GM21529 (cell line): ENCODE data around the gene FAM90A1.
"Not testable (repeated sequence)": the region's sequence is repeated elsewhere in the genome, so short reads cannot be mapped to it uniquely, and the experiment has no call there.

Experiments
- ATAC-seq: cut with Tn5 transposase; IDR thresholded peaks from one replicate; pipeline ENCODE4 v1.9.1; 2021; ENCODE audit not compliant: unreplicated experiment

FAM90A1 gene

DNA sequence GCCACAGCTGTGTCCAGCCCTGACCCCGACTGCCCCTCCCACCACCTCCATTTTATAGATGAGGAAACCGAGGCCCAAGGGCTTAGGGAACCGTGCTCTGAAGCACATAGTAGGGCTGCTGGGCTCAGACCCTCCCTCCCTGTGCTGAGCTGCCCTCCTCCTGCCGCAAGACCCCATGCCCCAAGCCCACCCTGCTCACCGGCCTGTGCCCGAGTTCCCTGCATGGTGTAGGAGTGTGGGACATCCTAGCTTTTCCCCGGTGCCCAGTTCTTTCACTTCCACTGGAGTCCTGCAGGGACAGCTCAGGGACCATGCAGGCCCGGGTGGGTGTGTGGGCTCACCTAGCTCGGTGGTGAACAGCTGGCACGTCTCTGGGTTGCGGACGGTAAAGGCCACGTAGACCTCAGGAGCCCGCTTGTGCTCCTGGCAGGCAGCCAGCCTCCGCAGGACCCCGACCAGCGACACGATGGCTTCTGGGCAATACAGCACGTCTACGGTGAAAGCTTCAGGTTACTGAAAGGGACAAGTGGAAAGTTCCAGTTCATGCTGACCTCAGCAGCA is 6.6 kb upstream of the FAM90A1 start:
- ATAC-seq, result not testable (repeated sequence)

DNA sequence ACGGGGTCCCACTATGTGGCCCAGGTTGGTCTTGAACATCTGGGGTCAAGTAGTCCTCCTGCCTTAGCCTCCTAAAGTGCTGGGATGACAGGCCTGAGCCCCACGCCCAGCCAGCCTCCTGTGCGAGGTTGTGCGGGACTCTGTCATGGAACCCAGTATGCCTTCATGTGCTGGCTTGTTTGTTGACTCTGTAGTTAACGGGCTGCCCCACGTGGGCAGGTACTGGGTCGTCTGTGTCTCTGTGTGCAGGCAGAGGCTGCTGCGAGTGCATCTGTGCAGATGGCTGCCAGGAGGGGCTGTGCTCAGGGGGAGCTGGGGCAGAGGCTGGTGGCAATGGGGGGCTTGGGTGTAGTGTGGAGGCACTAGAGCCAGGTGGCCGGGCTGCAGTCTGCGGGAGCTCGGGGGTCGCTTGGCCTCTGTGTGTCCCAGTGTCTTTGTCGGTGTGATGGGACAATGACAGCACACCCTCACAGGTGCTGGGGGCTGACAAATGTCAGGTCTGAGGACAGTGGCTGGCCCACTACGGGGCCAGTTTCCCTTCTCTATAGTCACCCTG is 6.0 kb upstream of the FAM90A1 start:
- ATAC-seq, result not testable (repeated sequence)

DNA sequence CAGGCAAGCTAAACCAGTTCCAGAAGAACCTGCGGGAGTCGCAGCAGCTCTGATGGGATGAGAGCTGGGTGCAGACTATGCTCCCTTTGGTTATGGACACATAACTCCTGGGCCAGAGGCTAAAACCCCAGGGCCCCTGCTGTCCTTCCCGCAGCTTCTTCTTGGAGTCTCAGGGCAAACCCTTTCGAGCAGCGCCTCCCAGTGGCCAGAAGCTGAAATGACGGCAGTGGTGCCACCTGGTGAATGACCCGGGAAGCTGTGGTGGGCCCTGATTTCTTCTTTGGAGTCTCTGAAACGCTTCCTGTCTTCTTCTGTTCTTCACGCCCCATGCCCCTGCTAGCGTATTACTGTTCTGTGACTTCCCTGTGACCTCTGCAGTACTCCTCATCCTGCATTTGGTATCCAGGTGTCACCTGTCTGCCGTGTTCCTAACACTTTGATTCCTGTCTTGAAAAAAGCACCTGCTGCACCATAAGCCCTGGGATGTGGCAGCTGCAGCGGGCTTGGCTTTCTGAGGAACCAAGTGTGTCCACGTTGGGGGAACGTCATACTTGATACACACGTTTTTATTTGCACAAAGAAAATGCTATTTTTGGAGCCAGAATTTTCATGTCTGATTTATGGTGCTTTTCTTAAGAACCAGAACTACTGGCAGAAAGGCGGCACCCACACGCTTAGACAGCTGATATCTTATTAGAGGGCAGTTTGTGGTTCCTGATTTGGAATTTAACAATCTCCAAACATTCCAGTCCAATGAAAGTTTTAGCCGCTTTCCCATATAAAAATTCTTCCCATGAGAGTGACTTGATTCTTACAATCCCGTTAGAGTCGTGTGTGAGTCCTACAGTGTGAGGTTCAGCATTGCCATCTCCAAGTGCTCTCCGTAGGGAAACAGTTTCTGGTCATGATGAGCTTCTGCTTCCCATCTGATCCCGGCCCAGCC is 4.5 kb upstream of the FAM90A1 start:
- not testable (repeated sequence) for ATAC-seq

DNA sequence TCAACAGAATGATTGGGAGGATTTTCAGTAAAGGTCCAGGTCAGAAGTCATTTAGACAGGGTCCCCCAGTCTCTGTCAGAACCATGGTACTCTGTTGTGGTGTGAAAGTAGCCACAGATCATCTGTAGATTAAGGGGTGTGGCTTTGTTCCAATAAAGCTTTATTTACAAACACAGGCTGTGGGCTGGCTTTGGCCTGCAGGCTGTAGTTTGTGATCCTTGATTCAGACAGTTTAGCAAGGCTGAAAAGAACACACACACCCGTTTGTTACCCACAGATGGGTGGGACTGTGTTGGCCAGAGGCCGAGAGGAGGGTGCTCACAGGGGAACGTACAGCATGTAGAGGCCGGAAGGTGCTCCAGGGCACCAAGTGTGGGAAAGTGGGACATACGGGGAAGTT is 3.6 kb upstream of the FAM90A1 start:
- ATAC-seq, result not testable (repeated sequence)

DNA sequence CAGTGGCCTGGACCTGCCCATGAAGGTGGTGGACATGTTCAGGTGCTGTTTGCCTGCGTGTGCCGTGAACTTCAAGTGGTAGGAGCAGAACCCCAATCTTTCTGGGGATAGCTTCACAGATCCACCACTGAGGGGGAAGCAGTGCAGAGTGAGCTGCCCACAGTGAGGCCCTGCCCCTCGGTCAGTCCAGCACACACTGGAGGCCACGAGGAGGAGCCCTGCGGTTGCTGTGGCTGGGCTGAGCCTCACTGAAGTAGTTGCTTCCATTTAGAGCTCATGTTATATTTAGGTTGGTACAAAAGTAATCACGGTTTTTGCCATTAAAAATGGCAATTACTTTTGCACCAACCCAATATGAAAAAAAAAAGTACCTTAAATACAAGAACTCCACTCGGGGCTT is 2.1 kb upstream of the FAM90A1 start:
- not testable (repeated sequence) for ATAC-seq

DNA sequence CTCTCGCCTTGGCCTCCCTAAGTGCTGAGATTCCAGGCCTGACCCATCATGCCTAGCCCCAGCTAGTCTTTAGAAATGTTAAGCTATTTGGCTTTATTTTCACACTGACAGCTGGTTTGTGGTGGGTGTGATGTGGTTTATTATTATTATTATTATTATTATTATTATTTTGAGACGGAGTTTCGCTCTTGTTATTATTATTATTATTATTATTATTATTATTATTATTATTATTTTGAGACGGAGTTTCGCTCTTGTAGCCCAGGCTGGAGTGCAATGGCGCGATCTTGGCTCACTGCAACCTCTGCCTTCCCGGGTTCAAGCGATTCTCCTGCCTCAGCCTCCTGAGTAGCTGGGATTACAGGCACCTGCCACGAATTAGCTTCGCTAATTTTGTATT is 1.2 kb upstream of the FAM90A1 start:
- not testable (repeated sequence) for ATAC-seq

DNA sequence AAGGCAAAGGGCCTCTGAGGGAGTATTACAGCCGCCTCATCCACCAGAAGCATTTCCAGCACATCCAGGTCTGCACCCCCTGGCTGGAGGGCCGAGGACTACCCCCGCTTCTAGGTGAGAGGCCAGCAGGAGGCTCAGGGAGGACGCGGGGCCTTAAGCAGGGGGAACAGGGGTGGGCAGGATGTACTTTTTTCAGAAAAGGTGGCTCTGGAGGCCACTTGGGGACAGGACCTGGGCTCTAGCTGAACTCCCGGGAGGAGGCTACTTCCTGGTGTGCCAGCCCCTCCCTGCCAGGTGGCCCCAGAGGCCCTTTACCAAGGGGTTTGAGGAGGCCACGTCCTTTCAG is 287 bp upstream of the FAM90A1 start:
- not testable (repeated sequence) for ATAC-seq

DNA sequence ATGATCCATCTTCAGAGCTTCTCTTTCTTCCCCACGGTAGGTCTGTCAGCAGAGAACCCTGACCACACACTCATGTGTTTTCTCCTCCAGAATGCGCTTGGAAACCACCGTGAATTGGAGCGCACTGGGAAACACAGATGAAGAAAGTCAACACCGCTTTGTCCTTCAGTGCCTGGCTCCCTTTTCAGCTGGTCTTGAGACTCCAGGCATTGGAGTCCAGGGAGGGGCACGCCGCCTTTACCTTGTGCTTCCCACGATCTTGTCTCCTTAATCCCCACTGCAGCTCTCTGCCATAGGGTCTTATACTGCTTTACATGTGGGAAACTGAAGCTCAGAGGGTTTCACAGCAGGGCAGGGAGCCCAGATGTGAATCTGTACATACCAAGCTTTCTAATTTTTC is 1.1 kb downstream of the FAM90A1 start:
- ATAC-seq, result no peak

DNA sequence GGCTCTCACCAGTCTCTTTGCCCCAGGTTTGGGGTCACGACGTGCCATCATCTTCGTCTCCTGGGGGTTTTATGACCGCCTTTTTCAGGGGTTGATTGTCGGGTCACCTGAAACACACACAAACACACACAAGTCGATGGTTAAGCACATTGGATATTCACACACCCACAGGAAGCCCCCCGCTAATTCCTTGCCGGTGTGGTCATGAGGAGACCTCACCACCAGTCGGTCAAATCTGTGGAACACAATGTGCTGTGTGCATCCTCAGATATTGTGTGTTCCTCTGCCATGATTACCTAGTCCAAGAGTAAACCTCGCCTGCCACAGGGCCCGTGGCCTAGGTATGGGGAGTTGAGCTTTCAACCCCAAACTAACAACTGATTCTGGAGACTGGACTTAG is 2.6 kb downstream of the FAM90A1 start:
- ATAC-seq, result not testable (repeated sequence)

DNA sequence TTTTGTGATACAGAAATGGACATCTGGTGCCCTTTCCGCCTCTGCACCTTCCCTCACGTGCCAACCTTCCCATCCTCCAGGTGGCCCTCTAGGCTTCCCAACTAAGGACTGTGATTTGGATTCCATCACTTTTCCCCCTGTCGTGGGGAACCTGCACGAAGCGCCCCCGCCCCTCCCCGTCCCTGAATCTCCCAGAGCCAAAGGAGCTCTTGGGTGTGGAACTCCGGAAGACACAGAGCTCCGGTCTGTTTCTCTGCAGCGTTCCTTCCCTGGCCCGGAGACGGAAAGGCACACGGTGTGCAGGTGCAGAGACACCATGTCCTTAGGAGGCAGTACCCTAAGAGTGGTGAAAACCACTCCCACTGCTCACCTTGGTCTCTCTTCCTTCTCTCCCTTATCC is 3.8 kb downstream of the FAM90A1 start:
- not testable (repeated sequence) for ATAC-seq

DNA sequence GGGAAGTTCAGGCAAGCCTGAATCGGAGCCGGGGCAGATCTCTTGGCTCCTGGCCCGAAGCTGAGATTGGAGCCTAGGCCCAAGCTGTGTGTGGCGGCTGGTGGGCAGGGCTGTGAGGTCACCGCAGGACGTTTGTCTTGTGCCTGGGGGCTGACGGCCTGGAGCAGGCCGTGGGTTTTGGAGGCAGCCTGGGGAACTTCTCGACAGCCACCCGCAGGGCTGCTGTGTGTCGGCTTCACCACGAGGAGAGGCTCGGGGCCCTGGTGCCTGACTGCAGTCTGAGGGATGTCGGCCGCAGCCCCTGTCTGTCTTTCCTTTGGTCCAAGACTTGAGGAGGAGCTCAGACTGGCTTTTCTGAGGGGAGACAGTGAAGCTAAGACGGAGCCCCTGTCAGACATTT is 5.1 kb downstream of the FAM90A1 start:
- not testable (repeated sequence) for ATAC-seq

DNA sequence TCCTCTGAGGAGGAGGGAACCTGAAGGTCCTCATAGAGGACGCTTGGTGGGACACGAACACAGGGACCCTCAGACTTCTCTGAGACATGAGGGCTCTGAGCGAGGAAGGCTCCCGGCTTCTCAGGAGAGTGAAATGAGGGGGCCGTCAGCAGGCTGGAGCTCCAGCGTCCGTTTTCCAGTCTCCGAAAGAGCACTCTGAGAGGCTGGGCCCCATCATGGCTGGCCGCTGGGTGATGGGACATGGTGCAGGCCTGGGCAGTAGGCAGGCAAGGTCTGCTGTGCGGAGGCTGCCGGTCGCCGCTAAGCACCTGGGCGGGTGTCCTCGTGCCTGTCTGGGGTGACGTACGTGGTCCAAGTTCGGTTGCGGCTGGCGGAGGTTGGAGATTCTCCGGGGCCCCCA is 5.6 kb downstream of the FAM90A1 start:
- not testable (repeated sequence) for ATAC-seq

DNA sequence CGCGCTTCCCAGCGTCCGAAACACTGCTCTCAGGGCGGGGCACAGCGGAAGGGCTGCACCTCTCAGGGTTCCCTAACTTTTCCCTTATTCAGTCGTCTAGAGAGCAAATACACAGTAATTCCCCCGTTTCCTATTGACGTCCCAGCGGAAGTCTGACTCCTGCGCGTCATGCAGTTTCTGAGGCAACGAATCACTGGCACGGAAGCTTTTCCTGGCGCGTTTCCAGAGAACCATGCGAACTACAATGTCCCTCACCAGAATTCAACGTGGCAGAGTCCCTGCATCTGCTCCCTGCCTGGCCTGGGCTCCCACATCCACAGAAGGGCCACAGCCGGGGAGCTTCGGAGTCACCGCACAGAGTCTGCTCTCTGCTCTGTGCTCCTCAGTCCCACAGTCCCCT is 6.0 kb downstream of the FAM90A1 start:
- not testable (repeated sequence) for ATAC-seq

DNA sequence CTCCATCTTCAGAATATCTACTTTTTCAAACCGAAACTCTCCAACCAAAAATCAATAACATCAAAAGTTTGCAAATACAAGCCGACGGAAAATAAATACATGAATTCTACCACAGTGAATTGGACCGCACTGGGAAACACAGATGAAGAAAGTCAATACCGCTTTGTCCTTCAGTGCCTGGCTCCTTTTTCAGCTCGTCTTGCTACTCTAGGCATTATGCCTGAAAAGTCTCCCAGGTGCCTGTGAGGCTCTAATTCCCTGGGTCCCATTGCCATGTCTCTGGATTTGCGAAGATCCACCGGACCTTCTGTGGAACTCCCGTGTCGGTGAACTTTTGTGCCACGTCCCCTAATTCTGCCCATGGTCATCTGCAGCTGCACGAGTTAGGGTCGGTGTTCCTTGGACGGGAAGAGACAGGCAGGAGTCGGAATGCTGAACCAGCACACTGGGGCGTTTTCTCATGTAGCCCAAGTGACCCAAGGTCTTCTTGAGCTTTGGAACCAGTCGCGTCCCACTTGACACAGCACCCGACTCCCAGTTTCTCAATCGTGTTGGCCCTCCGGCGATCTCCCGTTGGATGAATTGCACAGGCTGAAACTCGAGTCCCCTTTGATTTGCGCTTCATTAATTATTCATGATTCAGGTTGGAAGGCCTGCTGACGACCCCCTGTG is 8.6 kb downstream of the FAM90A1 start:
- not testable (repeated sequence) for ATAC-seq

DNA sequence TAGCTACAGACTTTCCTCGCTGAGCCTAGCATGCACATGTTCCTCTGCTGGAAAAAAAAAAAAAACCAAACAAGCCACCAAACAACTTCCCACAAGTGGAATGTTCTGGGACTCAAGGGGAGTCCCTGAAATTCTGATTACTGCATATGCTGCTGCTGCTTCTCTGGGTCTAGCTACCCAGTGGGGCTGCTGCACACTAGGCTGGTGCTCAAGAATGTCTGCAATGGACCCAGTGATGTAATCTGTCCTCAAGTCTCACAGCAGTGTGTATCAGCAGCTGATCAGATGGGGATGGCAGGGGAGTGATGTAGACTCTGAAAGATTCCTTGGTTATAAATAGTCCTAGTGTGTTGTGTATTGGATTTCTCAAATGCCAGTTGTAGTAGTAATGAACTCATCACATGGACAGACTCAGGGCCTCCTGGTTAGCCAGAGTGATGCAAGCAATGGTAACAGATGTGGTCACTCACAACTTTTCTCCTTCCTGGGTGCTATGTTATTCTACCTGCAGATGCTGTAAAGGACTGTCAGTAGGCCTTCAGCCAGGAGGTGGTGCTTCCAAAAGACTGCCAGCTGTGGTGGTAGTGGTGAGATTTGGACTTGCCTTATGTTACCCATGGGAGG is 29.6 kb downstream of the FAM90A1 start:
- not testable (repeated sequence) for ATAC-seq

DNA sequence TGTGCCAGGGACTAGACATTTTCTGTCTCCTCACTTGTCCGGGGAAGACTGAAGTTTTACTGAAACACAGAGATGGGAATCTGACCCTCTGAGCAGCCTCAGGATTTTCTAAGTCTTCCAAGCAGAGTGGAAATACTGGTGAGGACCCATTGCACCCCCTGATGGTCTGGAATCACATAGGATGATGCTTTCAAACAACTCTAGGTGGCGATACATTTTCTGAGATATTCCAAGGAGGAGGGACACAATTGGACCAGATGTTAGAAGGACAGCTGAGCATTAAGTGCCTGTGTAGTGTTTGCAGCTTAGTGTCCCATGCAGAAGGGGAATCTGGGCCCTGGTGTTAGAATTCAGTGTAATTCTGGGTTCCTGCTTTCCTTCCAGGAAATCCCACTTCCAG is 39.3 kb downstream of the FAM90A1 start:
- ATAC-seq, result not testable (repeated sequence)

DNA sequence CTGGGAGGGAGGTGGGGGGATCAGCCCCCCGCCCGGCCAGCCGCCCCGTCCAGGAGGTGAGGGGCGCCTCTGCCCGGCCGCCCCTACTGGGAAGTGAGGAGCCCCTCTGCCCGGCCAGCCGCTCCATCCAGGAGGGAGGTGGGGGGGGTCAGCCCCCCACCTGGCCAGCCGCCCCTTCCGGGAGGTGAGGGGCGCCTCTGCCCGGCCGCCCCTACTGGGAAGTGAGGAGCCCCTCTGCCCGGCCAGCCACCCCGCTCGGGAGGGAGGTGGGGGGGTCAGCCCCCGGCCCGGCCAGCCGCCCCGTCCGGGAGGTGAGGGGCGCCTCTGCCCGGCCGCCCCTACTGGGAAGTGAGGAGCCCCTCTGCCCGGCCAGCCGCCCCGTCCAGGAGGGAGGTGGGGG is 43.2 kb downstream of the FAM90A1 start:
- not testable (repeated sequence) for ATAC-seq

DNA sequence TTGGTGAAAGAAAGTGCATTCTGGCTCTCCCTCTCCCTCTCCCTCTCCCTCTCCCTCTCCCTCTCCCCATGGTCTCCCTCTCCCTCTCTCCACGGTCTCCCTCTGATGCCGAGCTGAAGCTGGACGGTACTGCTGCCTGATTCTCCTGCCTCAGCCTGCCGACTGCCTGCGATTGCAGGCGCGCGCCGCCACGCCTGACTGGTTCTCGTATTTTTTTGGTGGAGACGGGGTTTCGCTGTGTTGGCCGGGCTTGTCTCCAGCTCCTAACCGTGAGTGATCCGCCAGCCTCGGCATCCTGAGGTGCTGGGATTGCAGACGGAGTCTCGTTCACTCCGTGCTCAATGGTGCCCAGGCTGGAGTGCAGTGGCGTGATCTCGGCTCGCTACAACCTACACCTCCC is 44.1 kb downstream of the FAM90A1 start:
- not testable (repeated sequence) for ATAC-seq

DNA sequence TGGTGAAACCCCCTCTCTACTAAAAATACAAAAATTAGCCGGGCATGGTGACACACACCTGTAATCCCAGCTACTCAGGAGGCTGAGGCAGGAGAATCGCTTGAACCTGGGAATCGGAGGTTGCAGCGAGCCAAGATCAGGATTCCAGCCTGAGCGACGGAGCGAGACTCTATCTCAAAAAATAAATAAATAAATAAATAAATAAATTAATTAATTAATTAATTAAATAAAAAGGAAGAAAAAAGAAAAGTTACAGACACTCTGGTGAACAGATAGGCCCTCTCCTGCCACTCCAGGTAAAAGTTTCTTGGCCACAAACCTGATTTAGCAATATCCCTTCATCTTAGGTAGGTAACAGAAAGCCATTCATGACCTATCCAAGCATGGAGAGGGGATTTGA is 44.5 kb downstream of the FAM90A1 start:
- not testable (repeated sequence) for ATAC-seq

DNA sequence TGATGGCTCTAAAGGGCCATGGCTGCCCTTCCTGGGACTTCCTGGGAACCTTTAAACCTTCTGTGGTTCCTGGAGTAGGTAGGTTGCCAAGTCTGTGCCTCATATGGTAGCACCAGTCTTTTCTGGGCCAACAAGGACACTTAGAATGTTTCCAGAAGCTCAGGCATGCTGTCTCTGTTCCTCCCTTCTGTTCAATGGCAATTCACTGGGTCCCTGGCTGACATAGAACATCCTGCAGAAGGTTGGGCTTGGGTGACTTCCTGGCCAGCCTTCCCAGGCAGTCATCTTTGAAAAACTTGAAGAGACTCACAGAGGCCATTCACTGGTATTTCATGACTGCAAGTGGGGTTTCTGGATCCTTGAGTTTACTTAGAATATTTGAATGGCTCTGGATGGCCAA is 46.1 kb downstream of the FAM90A1 start:
- ATAC-seq, result not testable (repeated sequence)

DNA sequence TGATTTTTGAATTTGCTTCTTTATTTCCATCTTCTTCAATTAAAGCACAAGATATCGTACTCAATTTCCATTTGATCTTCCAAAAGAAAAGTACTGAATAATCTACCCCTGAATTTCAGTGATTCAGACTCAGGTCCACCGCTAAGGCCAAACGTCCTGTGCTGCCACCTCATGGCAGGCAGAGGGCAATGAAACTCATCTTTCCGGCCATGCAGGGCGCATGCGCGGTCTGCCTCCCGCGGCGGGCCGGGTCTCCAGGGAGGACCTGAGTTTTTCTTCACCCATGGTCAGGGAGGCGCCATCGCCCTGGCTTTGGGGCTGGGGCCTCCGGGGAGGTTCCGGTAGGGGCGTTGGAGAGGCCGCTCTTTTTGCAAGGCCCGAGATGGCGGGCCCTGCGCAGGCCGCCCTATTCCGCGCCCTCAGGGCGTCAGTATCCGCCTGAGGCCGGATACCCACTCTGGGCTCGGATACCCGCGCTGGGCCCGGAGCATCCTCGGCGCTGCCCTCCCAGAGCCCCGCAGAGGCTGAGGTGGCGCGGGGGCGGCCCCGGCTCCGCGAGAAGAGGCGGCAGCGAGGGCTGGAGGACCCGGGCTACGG is 47.3 kb downstream of the FAM90A1 start:
- ATAC-seq, result not testable (repeated sequence)
